ENCODE measurements around the gene MMGT1. TPM values are rescaled to one million over a fixed set of nuclear protein-coding genes. Genes with fewer than 3 reads are reported as not detected.

MMGT1 gene
- total RNA-seq, 2 donors from 2014 or later: 4.6 to 13.2 TPM

DNA sequence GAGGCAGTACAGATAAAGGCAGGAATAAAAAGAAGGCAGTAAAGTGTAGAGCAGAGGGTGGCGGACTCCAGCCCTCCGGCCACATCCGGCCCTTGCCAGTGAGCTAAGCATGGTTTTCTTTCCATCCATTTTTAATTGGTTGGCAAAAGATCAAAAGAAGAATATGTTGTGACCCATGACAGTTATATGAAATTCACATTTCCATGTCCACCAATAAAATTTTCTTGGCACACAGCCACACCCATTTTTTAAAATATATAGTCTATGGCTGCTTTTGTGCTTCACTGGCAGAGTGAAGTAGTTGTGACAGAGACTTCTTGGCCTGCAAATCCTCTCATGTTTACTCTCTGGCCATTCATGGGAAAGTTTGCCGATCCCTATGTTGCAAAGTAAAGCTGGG is 41.2 kb upstream of the MMGT1 start:
- ATAC-seq (no peak), DNase-seq (no peak)
- WGBS, 2 donors: 85 to 95% methylated on average over 4 of the region's 4 CpGs
- Histone ChIP-seq H3K27me3 (no peaks in the 10 kb centered on the region), H3K9me3 (no peaks in the 10 kb centered on the region), H3K4me3 (no peak overlapping the region), H3K36me3 (replicated peaks in 1 of 2; ENCODE audit: insufficient read depth in 1 of 2, low read depth in 2 of 2) (no peaks in the 10 kb centered on the region), H3K27ac (no peak overlapping the region), H3K4me1 (no peaks in the 10 kb centered on the region)
- intact Hi-C loops (cut with DNase I): no loop called here
- TF ChIP-seq, protein P1, sequence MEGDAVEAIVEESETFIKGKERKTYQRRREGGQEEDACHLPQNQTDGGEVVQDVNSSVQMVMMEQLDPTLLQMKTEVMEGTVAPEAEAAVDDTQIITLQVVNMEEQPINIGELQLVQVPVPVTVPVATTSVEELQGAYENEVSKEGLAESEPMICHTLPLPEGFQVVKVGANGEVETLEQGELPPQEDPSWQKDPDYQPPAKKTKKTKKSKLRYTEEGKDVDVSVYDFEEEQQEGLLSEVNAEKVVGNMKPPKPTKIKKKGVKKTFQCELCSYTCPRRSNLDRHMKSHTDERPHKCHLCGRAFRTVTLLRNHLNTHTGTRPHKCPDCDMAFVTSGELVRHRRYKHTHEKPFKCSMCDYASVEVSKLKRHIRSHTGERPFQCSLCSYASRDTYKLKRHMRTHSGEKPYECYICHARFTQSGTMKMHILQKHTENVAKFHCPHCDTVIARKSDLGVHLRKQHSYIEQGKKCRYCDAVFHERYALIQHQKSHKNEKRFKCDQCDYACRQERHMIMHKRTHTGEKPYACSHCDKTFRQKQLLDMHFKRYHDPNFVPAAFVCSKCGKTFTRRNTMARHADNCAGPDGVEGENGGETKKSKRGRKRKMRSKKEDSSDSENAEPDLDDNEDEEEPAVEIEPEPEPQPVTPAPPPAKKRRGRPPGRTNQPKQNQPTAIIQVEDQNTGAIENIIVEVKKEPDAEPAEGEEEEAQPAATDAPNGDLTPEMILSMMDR (IDR thresholded peaks at IDR 0.05): no peak
- no peak for TF ChIP-seq POLR2A (IDR thresholded peaks at IDR 0.05)

DNA sequence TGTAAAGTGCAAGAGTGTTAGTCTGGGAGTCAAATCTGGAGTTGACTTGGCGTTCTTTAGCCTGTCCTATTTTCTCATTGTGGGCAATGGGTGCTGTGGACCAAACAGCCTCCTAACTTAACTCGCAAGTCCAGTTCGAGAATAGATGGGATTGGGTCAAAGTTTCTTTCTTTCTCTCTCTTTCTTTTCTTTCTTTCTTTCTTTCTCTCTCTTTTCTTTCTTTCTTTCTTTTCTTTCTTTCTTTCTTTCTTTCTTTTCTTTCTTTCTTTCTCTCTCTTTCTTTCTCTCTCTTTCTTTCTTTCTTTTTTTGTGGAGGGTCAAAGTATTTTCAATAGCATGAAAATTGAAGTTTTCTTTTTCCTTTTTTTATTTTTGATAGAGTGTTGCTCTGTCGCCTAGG is 14.5 kb upstream of the MMGT1 start:
- Histone ChIP-seq H3K4me1 (peaks cover 7% of the 10 kb centered on the region), H3K27ac (no peak overlapping the region), H3K27me3 (no peaks in the 10 kb centered on the region), H3K4me3 (no peak overlapping the region), H3K9me3 (no peaks in the 10 kb centered on the region), H3K36me3 (replicated peaks in 1 of 2; ENCODE audit: insufficient read depth in 1 of 2, low read depth in 2 of 2) (no peaks in the 10 kb centered on the region)
- TF ChIP-seq, protein P1 (IDR thresholded peaks at IDR 0.05): no peak
- TF ChIP-seq POLR2A (IDR thresholded peaks at IDR 0.05): no peak
- ATAC-seq: no peak
- intact Hi-C loops (cut with DNase I): no loop called here
- no peak for DNase-seq
- WGBS, 2 donors: 86 to 93% methylated on average over 4 of the region's 4 CpGs

DNA sequence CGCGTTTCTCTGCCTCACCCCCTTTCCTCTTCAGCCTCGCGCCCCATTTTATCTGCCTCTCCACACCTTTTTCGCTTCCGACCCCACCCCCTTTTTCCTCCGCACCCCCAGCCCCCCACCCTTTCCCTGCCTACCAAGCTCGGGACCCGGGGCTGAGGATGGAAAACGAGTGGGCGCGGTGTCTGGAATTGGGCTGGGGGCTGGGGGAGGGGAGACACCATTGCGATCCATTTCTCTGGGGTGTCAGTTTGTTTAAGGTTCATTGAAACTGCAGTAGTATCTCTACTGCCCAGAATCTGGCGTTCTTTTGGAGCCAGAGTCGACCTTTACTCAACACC is 12.2 kb upstream of the MMGT1 start:
- 2% methylated on average over 9 to 15 of the region's 15 CpGs for WGBS, 2 donors
- intact Hi-C loops (cut with DNase I): no loop called here
- H3K27ac ChIP-seq: peak overlapping the region in 3 of 4 donors; percentile 61 to 74 (median 70)

DNA sequence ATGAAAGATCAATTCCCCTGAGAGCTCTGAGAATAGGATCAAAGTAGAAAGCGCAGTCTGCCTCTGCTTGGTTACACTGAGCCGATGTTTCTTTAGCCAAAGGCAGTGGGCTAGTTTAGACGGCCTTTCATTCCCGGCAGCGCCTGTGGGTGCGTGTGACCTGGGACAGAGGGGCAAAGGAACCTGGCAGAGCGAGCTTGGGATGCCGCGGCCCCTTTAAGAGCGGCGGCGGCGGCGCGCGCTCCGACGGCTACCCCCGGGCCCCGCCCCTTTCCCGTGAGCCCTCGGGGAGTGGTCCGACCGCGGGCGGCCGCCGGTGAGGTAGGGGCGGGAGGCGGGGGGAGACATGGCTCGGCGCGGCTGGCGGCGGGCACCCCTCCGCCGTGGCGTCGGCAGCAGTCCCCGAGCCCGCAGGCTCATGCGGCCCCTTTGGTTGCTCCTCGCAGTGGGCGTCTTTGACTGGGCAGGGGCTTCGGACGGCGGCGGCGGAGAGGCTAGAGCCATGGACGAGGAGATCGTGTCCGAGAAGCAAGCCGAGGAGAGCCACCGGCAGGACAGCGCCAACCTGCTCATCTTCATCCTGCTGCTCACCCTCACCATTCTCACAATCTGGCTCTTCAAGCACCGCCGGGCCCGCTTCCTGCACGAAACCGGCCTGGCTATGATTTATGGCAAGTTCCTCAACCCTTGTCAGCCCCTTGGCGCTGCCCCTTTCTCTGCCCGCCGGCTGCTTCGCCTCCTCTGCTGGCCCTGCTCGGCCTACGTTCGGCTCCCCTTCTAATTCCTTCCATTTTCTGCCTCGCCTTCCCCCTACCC is 11.6 kb upstream of the MMGT1 start, which contains the start of gene SLC9A6:
Gene SLC9A6 (plus strand): TSS at position 279 of the 816 bp plus-strand sequence. CDS start 224 bp downstream, at position 503.
- intact Hi-C loops (cut with DNase I): no loop called here
- WGBS, 2 donors: 0 to 1% methylated on average over 16 to 38 of the region's 68 CpGs
- TF ChIP-seq, protein P1 (IDR thresholded peaks at IDR 0.05): no peak
- peak in 2 of 3 donors; percentile 36 to 38 for TF ChIP-seq POLR2A (IDR thresholded peaks at IDR 0.05)

More for the DNA sequence above, 12.2 kb upstream of the MMGT1 start:
- H3K4me1 ChIP-seq: peaks cover 7% of the 10 kb centered on the region
- no peaks in the 10 kb centered on the region for H3K27me3 ChIP-seq
- no peak for TF ChIP-seq POLR2A (IDR thresholded peaks at IDR 0.05)
- TF ChIP-seq, protein P1 (IDR thresholded peaks at IDR 0.05): no peak
- no peaks in the 10 kb centered on the region for H3K9me3 ChIP-seq
- ATAC-seq (no peak), DNase-seq (no peak)
- H3K4me3 ChIP-seq: peak overlapping the region; percentile 41 to 48
- no peaks in the 10 kb centered on the region for H3K36me3 ChIP-seq (replicated peaks in 1 of 2; ENCODE audit: insufficient read depth in 1 of 2, low read depth in 2 of 2)

More for the DNA sequence above, 11.6 kb upstream of the MMGT1 start, which contains the start of gene SLC9A6:
- Histone ChIP-seq H3K4me1 (peaks cover 7% of the 10 kb centered on the region), H3K4me3 (peak within 1 kb of the TSS; percentile 41 to 48), H3K36me3 (replicated peaks in 1 of 2; ENCODE audit: insufficient read depth in 1 of 2, low read depth in 2 of 2) (no peaks in the 10 kb centered on the region), H3K27me3 (no peaks in the 10 kb centered on the region), H3K9me3 (no peaks in the 10 kb centered on the region), H3K27ac (peak within 1 kb of the TSS; percentile 53 to 74 (median 66))
- DNase-seq: peak; percentile 70 to 84 (median 74)
- peak; percentile 99 for ATAC-seq
